GM21423 (cell line): Measurements from ENCODE around the gene DLGAP1.

Experiments used
- ATAC-seq: cut with Tn5 transposase; IDR thresholded peaks from one replicate; pipeline ENCODE4 v1.9.1; 2021; ENCODE audit warnings: mild to moderate bottlenecking, moderate library complexity; ENCODE audit not compliant: unreplicated experiment

The DLGAP1 gene

GRCh38 chr18:3836483-3837335 lies 618.4 kb downstream of the DLGAP1 start:
- no peak for ATAC-seq

- ATAC-seq, result no peak
Measured at GRCh38 chr18:3832025-3832638, 623.0 kb downstream of the DLGAP1 start.

DNA sequence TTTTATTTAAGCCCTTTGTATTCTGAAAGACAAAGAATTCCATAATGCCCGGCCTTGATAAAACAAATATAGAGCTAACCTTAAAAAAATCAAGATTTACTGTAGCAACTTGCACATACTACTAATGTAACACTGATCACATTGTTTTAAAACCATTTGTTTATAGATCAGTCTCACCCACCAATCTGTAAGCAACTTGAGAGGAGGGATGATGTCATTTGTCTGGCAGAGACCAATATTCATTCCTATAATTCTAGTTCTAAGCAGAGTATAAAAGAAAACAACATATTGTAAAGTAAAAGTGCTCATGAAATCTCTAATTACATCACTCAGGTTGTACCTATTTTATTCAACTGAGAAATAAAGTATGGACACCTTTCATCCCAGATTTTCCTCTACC lies 624.5 kb downstream of the DLGAP1 start:
- no peak for ATAC-seq

DNA sequence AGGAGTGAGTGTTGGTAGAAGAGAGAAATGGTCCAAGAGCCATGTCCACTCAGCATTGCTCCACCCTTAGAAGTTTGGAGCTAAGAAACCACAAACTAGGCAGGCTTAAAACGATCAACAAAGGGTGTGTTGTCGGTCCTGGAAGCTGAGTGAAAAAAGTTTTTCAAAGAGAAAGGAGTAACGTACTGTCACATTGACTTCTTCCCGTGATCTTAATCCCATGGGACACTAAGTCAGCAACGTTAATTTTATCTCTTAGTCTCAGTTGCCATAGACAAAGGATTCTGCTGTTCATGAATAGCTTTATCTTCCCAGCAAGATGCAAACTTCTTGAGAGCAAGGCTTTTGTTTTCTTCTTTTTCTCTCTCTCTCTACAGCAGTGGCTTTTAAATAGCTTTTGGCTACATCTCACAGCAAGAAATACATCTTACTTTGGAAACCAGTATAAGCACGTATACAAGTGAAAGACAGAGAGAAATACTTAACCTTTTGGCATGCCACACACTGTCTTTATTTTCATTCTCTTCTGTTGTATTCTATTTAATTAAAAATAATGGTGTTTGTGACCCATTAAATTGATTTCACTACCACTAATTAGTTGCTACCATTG lies 627.8 kb downstream of the DLGAP1 start:
- no peak for ATAC-seq

GRCh38 chr18:3826021-3826420 lies 629.1 kb downstream of the DLGAP1 start:
- ATAC-seq, result no peak

DNA sequence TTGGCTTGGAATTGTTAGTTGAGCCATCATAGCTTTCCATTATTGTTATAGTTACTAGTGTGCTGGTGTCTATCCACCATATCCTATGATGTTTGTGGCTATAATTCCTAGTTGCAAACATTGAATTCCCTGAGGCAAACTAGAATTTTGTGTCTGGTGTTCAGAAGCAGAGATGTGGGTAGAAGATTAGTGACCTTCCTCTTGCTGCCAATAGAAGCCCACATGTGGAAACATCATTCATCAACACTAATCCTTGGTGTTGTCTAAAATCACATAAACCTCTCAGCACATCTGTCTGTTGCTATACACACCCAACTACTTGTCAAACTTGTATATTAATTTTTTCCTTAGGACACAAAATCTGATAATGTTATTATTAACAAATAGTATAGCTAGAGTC lies 631.0 kb downstream of the DLGAP1 start:
- ATAC-seq, result no peak

DNA sequence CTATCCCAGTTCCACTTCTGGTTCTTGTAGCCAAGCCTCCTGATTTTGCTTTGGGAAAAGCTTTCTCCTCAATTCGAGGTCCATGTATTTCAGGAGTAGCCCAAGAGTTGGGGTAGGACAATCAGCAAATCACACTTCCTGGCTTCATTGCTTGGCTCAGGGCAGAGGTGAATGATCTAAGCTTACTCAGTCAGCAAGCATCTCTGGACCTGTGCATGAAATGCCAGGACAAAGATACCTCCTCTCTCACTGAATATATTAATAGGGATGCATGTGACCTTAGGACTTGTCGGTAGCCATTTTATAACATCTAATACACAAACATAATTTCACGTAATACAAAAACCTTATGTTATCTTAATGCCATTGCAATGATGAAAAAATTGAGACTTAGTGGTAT lies 632.0 kb downstream of the DLGAP1 start:
- ATAC-seq, result no peak

- ATAC-seq, result no peak
Measured at GRCh38 chr18:3821524-3821923, 633.6 kb downstream of the DLGAP1 start.

- no peak for ATAC-seq
Measured at GRCh38 chr18:3819961-3820360, 635.1 kb downstream of the DLGAP1 start.

GRCh38 chr18:3816610-3817363 lies 638.3 kb downstream of the DLGAP1 start:
- ATAC-seq, result no peak

- ATAC-seq, result no peak
Measured at GRCh38 chr18:3815991-3816390, 639.1 kb downstream of the DLGAP1 start.

DNA sequence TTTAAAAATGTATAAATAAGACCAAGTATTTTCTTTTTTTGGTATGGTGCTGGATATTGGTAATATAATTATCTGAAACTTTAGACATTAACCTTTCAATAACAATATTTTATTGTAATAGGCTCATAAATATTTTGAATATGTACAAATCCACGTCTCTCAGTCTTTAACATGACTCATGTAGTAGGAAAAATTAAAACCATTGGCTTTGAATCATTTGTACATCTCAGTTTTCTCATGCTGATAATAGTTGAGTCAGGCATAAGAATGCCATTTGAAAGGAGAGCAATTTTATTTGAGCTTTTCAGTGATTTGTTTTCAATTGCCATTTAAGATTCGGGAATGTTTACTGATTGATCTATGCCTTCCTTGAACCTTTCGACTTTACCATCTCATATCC lies 640.3 kb downstream of the DLGAP1 start:
- no peak for ATAC-seq

GRCh38 chr18:3810296-3810695 lies 644.8 kb downstream of the DLGAP1 start:
- no peak for ATAC-seq

- no peak for ATAC-seq
Measured at GRCh38 chr18:3808985-3809780, 645.9 kb downstream of the DLGAP1 start.

- no peak for ATAC-seq
Measured at GRCh38 chr18:3806656-3807055, 648.5 kb downstream of the DLGAP1 start.

GRCh38 chr18:3804336-3804735 lies 650.8 kb downstream of the DLGAP1 start:
- no peak for ATAC-seq

GRCh38 chr18:3803350-3803749 lies 651.8 kb downstream of the DLGAP1 start:
- no peak for ATAC-seq

- ATAC-seq, result no peak
Measured at GRCh38 chr18:3799515-3799914, 655.6 kb downstream of the DLGAP1 start.

GRCh38 chr18:3798032-3798431 lies 657.1 kb downstream of the DLGAP1 start:
- ATAC-seq, result no peak

DNA sequence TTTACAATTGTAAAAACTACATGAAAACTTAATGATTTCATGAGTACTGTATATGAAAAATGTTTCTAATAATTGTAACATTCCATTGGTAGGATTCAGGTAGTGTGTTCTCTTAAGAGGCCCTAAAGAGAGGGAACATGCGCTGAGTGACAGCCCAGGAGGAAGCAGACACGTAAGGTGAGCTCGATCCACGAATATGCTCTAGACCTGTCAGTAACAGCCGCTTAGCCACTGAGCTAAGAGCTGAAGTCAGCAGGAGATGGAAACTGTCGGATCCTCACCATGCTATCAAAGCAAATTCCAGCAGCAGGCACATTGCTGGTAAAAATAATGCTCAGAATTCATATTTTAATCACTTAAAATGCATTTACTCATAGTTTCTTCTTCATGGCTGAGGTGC lies 658.7 kb downstream of the DLGAP1 start:
- ATAC-seq, result no peak
